NCI-H2196 (cell line): ENCODE data around the gene SMIM27.
"Not testable (repeated sequence)": the region's sequence is repeated elsewhere in the genome, so short reads cannot be mapped to it uniquely, and the experiment has no call there.

Source experiments
- DNase-seq: peaks from one replicate; lab custom pipeline; 2025; ENCODE audit not compliant: unreplicated experiment; lab: John Stamatoyannopoulos, UW

SMIM27 gene

GRCh38 chr9:32596096-32596865 lies 44.2 kb downstream of the SMIM27 start:
- DNase-seq = no peak

DNA sequence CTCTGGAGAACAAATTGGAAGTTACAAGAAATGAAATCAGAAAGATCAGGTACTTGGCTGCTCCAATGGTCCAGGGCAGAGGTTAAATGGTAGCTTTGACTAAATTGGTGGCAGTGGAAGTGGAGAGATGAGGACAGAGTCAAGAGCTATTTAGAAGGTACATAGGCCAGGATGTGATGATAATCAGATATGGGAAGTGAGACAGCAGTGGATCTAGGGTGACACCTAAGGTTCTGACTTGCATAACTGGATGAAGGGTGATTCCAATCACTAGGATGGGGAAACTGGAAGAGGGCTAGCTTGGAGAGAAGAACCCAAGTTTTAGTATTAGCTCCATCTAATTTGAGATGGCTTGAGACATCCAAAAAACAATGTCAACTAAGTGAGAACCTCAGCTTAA lies 44.8 kb downstream of the SMIM27 start:
- no peak for DNase-seq

GRCh38 chr9:32599021-32599420 lies 46.9 kb downstream of the SMIM27 start:
- not testable (repeated sequence) for DNase-seq
